Measurements from ENCODE around the gene DNAAF8.

Gene DNAAF8

GRCh38 chr16:4746991-4747574 lies 12.7 kb downstream of the DNAAF8 start:
- no peak overlapping the region for H3K4me3 ChIP-seq
- H3K27ac ChIP-seq, result peak overlapping the region in 5 of 21 experiments; percentile 11 to 38 (median 13)

DNA sequence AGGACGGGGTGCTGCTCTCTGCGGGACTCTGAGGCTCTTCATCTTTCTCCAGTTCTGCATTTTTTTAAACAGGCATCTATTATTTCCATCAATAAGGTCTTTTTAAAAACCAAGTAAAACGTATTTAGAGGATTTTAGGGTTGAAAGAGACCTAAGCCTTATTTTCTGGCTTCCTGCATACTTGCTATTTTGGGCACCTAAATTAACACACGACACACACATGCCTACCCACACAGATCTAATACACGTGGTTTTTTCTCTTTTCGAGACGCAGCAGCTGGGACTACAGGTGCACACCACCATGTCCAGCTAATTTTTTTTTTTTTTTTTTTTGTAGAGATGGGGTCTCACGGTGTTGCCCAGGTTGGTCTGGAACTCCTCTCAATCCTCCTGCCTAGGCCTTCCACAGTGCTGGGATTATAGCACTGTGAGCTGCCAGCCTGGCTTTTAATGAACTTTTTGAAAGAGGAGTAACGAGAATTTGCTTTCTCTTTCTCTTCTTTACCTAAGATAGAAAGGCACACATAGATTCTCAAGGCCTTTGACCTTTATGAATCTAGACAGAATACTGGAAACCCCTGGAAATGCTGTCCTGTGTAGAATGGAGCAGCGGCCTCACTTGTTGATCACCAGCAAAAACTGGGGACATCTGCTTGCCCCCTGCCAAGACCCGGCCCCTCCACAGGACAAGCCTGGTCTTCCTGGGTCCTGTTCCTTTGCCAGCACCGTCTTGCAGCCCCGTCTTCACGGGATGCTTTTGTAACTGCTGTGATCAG lies 13.8 kb downstream of the DNAAF8 start:
- H3K4me3 ChIP-seq, result no peak overlapping the region

GRCh38 chr16:4748682-4749411 lies 14.5 kb downstream of the DNAAF8 start:
- Histone ChIP-seq H3K27ac (no peak overlapping the region), H3K4me3 (no peak overlapping the region)

More for the DNA sequence above, 13.8 kb downstream of the DNAAF8 start:
- peak overlapping the region in 2 of 21 experiments; percentile 29 to 38 for H3K27ac ChIP-seq

GRCh38 chr16:4749700-4750257 lies 15.4 kb downstream of the DNAAF8 start:
- no peak overlapping the region for H3K4me3 ChIP-seq
- no peak overlapping the region for H3K27ac ChIP-seq

GRCh38 chr16:4750896-4751295 lies 16.6 kb downstream of the DNAAF8 start:
- no peak overlapping the region for H3K4me3 ChIP-seq
- no peak overlapping the region for H3K27ac ChIP-seq

DNA sequence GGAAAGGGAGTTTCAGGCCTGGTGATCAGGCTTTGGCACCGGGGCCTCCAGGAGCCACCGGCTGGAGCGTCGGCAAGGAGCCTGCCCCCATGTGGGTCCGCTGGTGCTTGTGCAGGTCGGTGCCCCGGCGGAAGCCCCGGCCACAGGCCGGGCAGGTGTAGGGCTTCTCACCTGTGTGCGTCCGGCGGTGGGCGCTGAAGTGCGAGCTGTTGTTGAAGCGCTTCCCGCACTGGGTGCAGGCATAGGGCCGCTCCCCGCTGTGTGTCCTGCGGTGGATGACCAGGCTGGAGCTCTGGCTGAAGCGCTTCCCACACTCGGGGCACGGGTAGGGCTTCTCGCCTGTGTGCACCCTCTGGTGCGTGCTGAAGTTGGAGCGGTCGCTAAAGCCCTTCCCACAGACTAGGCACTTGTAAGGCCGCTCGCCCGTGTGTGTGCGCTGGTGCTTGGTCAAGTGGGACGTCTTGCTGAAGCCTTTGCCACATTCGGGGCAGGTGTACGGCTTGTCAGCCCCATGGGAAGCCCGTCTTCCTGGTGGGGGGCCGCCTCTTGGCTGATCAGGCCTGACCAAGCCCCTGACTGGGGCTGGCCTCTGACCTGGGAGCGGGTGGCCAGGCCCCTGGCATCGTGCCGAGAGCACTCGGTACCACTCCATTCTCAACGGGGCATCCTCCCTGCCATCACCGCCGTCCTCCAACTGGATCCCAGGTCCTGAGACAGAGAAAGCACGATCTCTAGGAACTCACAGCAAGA lies 18.2 kb downstream of the DNAAF8 start:
- no peak overlapping the region for H3K4me3 ChIP-seq
- no peak overlapping the region for H3K27ac ChIP-seq

GRCh38 chr16:4753227-4753626 lies 18.9 kb downstream of the DNAAF8 start:
- no peak overlapping the region for H3K27ac ChIP-seq
- H3K4me3 ChIP-seq, result no peak overlapping the region

DNA sequence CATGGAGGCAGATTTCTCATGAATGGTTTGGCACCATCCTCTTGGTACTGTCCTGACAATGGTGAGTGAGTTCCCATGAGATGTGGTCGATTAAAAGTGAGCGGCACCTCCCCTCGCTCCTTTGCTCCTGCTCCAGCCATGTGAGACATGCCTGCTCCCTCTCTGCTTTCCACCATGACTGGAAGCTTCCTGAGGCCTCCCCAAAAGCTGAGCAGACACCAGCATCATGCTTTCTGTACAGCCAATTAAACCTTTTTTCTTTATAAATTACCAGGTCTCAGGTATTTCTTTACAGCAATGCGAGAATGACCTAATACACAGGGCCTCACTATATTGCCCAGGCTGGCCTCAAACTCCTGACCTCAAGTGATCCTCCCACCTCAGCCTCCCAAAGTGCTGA lies 20.5 kb downstream of the DNAAF8 start:
- H3K4me3 ChIP-seq, result no peak overlapping the region
- no peak overlapping the region for H3K27ac ChIP-seq

DNA sequence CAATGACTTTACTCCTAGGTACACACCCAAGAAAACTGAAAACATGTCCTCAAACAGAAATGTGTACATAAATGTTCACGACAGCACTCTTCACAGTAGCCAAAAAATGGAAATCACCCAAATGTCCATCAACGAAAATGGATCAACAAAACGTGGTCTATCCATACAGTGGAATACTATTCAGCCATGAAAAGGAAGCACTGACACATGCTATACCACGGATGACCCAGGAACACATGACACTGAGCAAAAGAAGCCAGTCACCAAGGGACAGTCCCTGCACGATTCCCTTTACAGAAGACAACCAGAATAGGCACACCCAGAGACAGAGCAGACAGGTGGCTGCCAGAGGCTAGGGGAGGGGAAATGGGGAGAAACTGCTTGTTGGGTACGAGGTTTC lies 21.4 kb downstream of the DNAAF8 start:
- H3K27ac ChIP-seq, result no peak overlapping the region
- H3K4me3 ChIP-seq, result no peak overlapping the region

- H3K4me3 ChIP-seq, result no peak overlapping the region
- H3K27ac ChIP-seq, result no peak overlapping the region
These were observed 26.0 kb downstream of the DNAAF8 start for GRCh38 chr16:4760221-4760910.

DNA sequence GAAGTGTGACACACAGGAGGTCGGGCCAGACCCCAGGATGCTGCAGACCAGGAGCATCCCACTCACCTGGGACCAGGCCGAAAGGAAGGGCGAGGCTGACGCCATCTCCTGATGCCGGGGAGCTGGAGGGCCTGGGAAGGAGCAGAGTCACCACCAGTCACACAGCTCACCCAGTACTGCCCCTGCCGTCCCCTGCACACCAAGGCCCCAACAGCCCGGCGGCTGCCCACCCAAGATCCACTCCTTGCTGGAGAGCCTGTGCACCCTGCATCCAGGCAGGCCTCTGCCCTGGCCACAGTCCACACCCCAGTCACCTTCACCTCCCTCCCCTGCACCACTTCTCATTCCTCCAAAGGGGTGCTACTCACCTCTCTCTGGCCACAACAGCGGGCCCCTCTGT lies 27.9 kb downstream of the DNAAF8 start:
- no peak overlapping the region for H3K27ac ChIP-seq

DNA sequence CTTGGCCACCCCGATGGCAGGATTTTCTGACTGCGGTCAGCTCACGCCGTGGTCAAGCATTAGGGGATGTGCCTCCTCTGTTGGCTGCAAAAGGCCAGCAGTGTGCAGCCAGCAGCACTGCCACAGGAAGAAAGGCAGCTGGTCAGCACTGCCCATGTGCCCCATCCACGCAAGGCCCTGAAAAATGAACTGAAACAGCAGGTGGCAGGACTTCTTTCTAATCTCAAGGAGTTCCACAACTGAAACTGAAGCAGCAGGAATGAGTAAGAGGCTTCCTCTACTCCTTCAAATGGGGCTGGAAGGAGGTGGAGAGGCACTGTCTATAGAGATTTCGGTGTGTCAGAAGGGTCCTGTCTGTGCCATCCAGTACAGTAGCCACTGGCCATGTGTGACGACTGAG lies 29.5 kb downstream of the DNAAF8 start:
- no peak overlapping the region for H3K4me3 ChIP-seq
- H3K27ac ChIP-seq, result no peak overlapping the region

More for the DNA sequence above, 27.9 kb downstream of the DNAAF8 start:
- H3K4me3 ChIP-seq, result no peak overlapping the region

GRCh38 chr16:4765511-4766474 lies 31.5 kb downstream of the DNAAF8 start:
- H3K27ac ChIP-seq, result peak overlapping the region in 18 of 21 experiments; percentile 83 to 96 (median 92)
- H3K4me3 ChIP-seq, result peak overlapping the region; percentile 87 to 100 (median 98)

- H3K27ac ChIP-seq, result peak within 1 kb of the TSS; percentile 59 to 96 (median 90)
- peak within 1 kb of the TSS; percentile 87 to 100 (median 98) for H3K4me3 ChIP-seq
These were observed 32.7 kb downstream of the DNAAF8 start, which contains the start of gene ZNF500 for GRCh38 chr16:4766875-4767628. ZNF500 (minus strand) TSS chr16:4767162; CDS start chr16:4765978, 1,184 bp downstream.

GRCh38 chr16:4767872-4768548 lies 33.7 kb downstream of the DNAAF8 start:
- peak overlapping the region in 20 of 21 experiments; percentile 3 to 96 (median 87) for H3K27ac ChIP-seq
- peak overlapping the region; percentile 33 to 99 (median 87) for H3K4me3 ChIP-seq

- Histone ChIP-seq H3K27ac (peak overlapping the region in 20 of 21 experiments; percentile 3 to 96 (median 87)), H3K4me3 (peak overlapping the region; percentile 33 to 99 (median 87))
These were observed 34.4 kb downstream of the DNAAF8 start for GRCh38 chr16:4768549-4769305.
